Lower lobe of right lung (tissue), 2 donors: ENCODE measurements around the gene DYSF. TPM values are rescaled to one million over a fixed set of nuclear protein-coding genes. Genes with fewer than 3 reads are reported as not detected.

ENCODE experiments used
- ATAC-seq, 2 donors: fragments of 200-7000 bp; cut with Tn5 transposase; one replicate each; pipeline ENCODE4 v1.9.1; 2020 to 2022; ENCODE audit warnings: mild to moderate bottlenecking in 2 of 2, moderate library complexity in 2 of 2
- DNase-seq: peaks from one replicate; pipeline ENCODE4 v3.0.0-alpha.2; 2020
- H3K27ac ChIP-seq: fragments of 200-600 bp; one replicate; pipeline ENCODE4 v1.8.0; 2022
- H3K27me3 ChIP-seq: fragments of 200-600 bp; one replicate; pipeline ENCODE4 v1.8.0; 2022; ENCODE audit warnings: low read depth
- H3K36me3 ChIP-seq: fragments of 200-600 bp; one replicate; pipeline ENCODE4 v1.8.0; 2022; ENCODE audit warnings: mild to moderate bottlenecking
- H3K4me1 ChIP-seq: fragments of 200-600 bp; one replicate; pipeline ENCODE4 v1.8.0; 2022
- H3K4me3 ChIP-seq: fragments of 200-600 bp; one replicate; pipeline ENCODE4 v1.8.0; 2022; ENCODE audit warnings: mild to moderate bottlenecking
- H3K9me3 ChIP-seq: fragments of 200-600 bp; one replicate; pipeline ENCODE4 v1.8.0; 2022
- intact Hi-C: fragments of 100-400 bp; cut with DNase I; formaldehyde crosslinking; loops from one replicate; pipeline ENCODE4 v1.11.0; 2022
- total RNA-seq: library from RNA; stranded (reverse); fragmentation: NEBNext Ultra II Directional; extraction: Animal tissue kit (Norgen Biotek cat#: 25700); gene quantifications from one replicate; pipeline ENCODE4 v1.2.1, GENCODE V29; 2021
- TF ChIP-seq, protein P1 (sequence below): fragments of 200-600 bp; IDR thresholded peaks from one replicate; pipeline ENCODE4 v1.8.0; 2022; ENCODE audit warnings: antibody characterized with exemption, mild to moderate bottlenecking
- donor health status: DM: no; HTN: yes; CAD: no; lungs with severe emphysema.

The DYSF gene
- total RNA-seq, 1 donor from 2014 or later, result 41.2 TPM

DNA sequence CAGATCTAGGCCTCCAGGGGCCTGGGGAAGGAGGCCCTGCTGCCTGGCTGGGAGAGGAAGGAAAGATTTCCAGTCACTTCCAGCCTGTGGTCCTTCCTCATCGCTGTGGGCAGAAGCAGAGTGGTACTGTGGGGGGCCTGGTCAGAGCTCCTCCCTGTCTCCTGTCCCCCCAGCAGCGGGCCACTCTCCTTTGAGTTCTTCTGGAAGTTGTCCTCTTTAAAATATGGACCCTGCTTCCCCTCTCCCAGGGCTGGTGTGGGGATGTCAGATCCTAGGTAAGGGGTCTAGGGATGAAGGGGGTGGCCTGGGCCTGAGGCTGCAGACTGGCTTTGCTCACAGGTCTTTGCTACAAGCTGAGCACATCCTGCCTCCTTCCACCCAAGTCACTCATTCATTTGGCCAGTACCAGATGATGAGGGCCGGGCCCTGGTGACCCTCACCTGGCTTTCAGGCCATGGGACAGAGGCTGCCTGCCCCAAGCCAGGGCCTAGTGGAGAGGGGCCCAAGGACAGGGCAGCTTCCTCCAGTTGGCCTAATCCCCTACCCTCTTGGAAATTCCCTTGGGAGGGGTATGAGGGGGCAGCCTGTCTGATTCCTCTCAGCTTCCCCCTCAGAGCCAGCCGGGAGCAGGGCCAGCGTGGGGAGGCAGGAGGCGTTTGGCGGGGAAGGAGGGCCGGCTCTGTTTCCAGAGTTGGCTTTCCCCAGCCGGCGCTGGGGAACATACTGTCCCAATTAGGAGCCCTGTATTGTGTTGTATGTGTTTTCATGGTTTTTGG, 231.9 kb downstream of the DYSF start:
- intact Hi-C loops, result no loop called here
- no peaks in the 10 kb centered on the region for H3K27me3 ChIP-seq
- peaks cover 11% of the 10 kb centered on the region for H3K36me3 ChIP-seq
- H3K9me3 ChIP-seq, result no peaks in the 10 kb centered on the region
- ATAC-seq (no peak), DNase-seq (no peak)
- TF ChIP-seq, protein P1, sequence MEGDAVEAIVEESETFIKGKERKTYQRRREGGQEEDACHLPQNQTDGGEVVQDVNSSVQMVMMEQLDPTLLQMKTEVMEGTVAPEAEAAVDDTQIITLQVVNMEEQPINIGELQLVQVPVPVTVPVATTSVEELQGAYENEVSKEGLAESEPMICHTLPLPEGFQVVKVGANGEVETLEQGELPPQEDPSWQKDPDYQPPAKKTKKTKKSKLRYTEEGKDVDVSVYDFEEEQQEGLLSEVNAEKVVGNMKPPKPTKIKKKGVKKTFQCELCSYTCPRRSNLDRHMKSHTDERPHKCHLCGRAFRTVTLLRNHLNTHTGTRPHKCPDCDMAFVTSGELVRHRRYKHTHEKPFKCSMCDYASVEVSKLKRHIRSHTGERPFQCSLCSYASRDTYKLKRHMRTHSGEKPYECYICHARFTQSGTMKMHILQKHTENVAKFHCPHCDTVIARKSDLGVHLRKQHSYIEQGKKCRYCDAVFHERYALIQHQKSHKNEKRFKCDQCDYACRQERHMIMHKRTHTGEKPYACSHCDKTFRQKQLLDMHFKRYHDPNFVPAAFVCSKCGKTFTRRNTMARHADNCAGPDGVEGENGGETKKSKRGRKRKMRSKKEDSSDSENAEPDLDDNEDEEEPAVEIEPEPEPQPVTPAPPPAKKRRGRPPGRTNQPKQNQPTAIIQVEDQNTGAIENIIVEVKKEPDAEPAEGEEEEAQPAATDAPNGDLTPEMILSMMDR, result no peak
- H3K27ac ChIP-seq, result no peak overlapping the region
- H3K4me1 ChIP-seq, result peaks cover under 1% of the 10 kb centered on the region
- H3K4me3 ChIP-seq, result no peak overlapping the region

DNA sequence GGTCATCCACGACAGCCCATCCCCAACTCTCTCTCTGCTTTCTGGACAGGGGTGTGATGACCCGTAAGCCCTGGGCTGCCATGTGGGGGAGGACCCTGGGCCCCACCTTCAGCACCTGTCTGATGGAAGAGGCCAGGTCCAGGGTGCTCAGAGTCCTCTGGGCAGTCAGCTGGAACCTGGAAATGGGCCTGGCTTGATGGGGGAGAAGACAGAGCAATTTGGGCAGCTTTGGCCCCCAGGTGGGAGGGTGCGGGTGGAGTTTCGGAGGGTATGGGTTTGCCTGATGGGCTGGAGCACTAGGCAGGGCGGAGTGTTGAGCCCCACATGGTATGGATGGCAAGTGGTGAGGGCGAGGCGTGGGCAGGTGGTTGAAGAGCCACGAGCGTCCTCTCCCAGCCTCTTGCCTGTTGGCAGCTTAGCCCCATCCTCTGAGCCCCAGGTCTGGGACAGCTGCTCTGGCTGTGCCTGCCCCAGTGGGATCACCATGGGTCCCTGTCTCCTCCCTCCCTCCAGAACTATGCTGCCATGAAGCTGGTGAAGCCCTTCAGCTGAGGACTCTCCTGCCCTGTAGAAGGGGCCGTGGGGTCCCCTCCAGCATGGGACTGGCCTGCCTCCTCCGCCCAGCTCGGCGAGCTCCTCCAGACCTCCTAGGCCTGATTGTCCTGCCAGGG, 232.7 kb downstream of the DYSF start:
- Histone ChIP-seq H3K36me3 (peaks cover 6% of the 10 kb centered on the region), H3K9me3 (no peaks in the 10 kb centered on the region), H3K4me3 (no peak overlapping the region), H3K27ac (no peak overlapping the region), H3K4me1 (no peaks in the 10 kb centered on the region), H3K27me3 (no peaks in the 10 kb centered on the region)
- peak in 1 of 2 donors; percentile 4 for ATAC-seq
- DNase-seq, result no peak
- TF ChIP-seq, protein P1, result no peak
- intact Hi-C loops, result no loop called here

DNA sequence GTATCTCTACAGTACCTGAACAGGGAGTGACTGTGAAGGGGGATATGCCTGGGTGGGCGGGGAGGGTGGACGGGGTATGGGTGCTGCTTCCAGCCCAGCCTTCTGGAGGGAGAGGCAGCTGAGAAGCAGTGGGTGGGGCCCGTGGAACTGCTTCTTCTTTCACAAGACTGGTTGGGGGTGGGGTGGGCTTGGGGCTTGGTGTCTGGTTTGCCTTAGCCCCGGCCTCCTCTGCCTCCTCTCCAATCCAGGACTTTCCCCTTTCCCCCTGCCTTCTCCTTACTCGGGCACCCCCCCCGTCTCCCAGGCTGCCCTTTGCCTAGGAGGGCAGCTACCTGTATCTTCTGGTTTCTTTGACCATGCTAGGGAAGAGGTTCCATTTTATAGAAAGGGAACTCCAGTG, 233.4 kb downstream of the DYSF start:
- H3K4me1 ChIP-seq, result no peaks in the 10 kb centered on the region
- H3K9me3 ChIP-seq, result no peaks in the 10 kb centered on the region
- intact Hi-C loops, result no loop called here
- H3K27me3 ChIP-seq, result no peaks in the 10 kb centered on the region
- H3K4me3 ChIP-seq, result no peak overlapping the region
- DNase-seq (no peak), ATAC-seq (no peak)
- TF ChIP-seq, protein P1, result no peak
- H3K36me3 ChIP-seq, result peaks cover 6% of the 10 kb centered on the region
- H3K27ac ChIP-seq, result no peak overlapping the region

DNA sequence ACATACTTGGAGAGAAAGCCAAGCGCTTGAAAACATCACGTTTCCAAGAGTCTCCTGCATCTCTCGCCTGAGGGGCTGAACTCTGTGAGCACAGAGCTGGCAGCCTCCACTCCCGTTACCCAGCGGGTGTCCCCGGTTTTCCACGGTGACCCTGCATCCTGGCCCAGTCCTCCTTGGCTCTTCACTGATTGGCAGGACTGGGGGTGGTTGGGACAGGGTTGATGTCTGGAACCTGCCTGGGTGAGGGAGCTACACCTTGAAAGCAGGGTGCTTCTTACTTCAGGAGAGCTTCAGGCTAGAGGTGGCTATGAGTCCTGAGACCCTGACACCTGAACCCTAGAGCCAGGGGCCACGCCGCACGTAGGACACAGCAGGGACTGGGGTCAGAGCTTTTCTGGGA, 234.1 kb downstream of the DYSF start:
- Histone ChIP-seq H3K4me1 (no peaks in the 10 kb centered on the region), H3K27me3 (no peaks in the 10 kb centered on the region), H3K4me3 (no peak overlapping the region), H3K27ac (no peak overlapping the region), H3K36me3 (peaks cover 6% of the 10 kb centered on the region), H3K9me3 (no peaks in the 10 kb centered on the region)
- intact Hi-C loops, result no loop called here
- DNase-seq (no peak), ATAC-seq (no peak)
- TF ChIP-seq, protein P1, result no peak

DNA sequence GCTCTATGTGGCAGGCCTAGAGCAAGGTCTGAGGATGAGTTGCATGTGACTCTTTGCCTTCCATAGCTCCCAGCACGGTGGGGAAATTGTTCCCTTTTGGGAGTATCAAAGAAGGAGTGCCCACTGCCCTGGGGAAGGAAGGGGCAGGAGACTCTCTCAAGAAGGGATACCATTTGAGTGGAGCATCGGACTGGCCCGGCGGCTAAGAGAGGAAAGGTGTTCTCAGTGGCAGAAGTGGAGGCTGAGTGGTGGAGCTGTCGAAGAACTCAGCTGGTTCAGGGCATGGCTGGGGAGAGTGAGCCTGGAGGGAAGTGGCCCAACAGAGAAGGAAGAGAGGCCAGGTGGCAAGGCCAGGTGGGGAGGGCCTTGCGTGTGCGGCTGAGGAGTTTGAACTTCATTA, 235.2 kb downstream of the DYSF start:
- Histone ChIP-seq H3K36me3 (peaks cover 6% of the 10 kb centered on the region), H3K9me3 (no peaks in the 10 kb centered on the region), H3K4me3 (no peak overlapping the region), H3K4me1 (no peaks in the 10 kb centered on the region), H3K27ac (no peak overlapping the region), H3K27me3 (no peaks in the 10 kb centered on the region)
- no peak for DNase-seq
- TF ChIP-seq, protein P1, result no peak
- no peak for ATAC-seq
- intact Hi-C loops, result no loop called here
